A549 treated with CORT108297 at 1 μM for 4 hours (cell line): ENCODE results near the gene NTRK2. TPM values are rescaled to one million over a fixed set of nuclear protein-coding genes. Genes with fewer than 3 reads are reported as not detected.

Experiments used
- total RNA-seq: library from RNA; stranded (reverse); fragments of 200-300 nt; extraction: Qiagen RNA extraction; gene quantifications from 5 replicates; pipeline ENCODE4 v1.2.3, GENCODE V29; 2022

NTRK2 gene
- total RNA-seq, result 0.02 to 0.05 TPM (median 0.03 TPM) in 5 replicates

GRCh38 chr9:84669288-84670137, at the start of gene NTRK2:
NTRK2 (plus strand) TSS chr9:84669729; CDS start chr9:84670749, 1,020 bp downstream.

